Measurements from ENCODE around the gene RAB7A. TPM values are rescaled to one million over a fixed set of nuclear protein-coding genes. Genes with fewer than 3 reads are reported as not detected.

Gene RAB7A
- polyA plus RNA-seq, 3 donors: 192 to 261 (median 223) TPM

DNA sequence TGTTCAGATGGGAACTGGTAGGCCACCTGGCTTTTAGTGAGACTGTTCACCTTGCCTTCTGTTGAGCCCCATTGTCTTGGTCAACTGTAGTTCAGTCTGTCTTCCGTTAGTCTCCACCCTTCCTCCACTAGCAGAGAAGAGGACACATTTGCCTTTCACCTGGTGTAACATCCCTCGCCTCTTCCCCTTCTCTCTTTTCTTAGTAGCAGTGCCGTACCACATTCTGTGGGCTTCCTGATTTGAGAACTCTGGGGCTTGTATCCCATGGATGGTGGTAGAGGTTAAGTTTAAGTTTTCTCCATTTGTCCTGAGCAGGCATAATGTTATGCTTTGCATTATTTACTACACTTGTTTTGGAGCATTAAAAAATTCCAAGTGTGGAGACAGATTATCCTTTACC is 49.3 kb downstream of the RAB7A start:
- H3K9ac ChIP-seq (ENCODE audit: insufficient read depth, low read length, poor library complexity, severe bottlenecking): no peak overlapping the region
- no peak overlapping the region for H3K4me3 ChIP-seq (replicated peaks in 1 of 3; ENCODE audit: low read depth in 2 of 3, low read length in 3 of 3)
- WGBS (ENCODE audit: insufficient coverage): 11% methylated on average over 1 of the region's 3 CpGs
- TF ChIP-seq, protein P1, sequence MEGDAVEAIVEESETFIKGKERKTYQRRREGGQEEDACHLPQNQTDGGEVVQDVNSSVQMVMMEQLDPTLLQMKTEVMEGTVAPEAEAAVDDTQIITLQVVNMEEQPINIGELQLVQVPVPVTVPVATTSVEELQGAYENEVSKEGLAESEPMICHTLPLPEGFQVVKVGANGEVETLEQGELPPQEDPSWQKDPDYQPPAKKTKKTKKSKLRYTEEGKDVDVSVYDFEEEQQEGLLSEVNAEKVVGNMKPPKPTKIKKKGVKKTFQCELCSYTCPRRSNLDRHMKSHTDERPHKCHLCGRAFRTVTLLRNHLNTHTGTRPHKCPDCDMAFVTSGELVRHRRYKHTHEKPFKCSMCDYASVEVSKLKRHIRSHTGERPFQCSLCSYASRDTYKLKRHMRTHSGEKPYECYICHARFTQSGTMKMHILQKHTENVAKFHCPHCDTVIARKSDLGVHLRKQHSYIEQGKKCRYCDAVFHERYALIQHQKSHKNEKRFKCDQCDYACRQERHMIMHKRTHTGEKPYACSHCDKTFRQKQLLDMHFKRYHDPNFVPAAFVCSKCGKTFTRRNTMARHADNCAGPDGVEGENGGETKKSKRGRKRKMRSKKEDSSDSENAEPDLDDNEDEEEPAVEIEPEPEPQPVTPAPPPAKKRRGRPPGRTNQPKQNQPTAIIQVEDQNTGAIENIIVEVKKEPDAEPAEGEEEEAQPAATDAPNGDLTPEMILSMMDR (IDR thresholded peaks at IDR 0.05): no peak
- H3K79me2 ChIP-seq (ENCODE audit: insufficient read depth, low read length): peaks cover 94% of the 10 kb centered on the region
- peaks cover 0 to 7% of the 10 kb centered on the region in 2 donors for H3K36me3 ChIP-seq (replicated peaks in 1 of 2; ENCODE audit: control insufficient read depth in 1 of 2, insufficient read depth in 2 of 2, low read length in 2 of 2)
- H3K9me3 ChIP-seq (replicated peaks in 1 of 2; ENCODE audit: control insufficient read depth in 1 of 2, insufficient read depth in 1 of 2, low read length in 2 of 2): no peaks in the 10 kb centered on the region
- H4K20me1 ChIP-seq (ENCODE audit: insufficient read depth, low read length): peaks cover 97% of the 10 kb centered on the region
- H3K27me3 Mint-ChIP-seq (ENCODE audit: low read depth in 3 of 3): peaks cover 0 to 2% (median 0%) of the 10 kb centered on the region in 3 donors
- H3K27me3 ChIP-seq (ENCODE audit: control insufficient read depth in 2 of 2, insufficient read depth in 2 of 2, low read length in 2 of 2): no peaks in the 10 kb centered on the region
- peaks cover 44% of the 10 kb centered on the region for H3K4me1 Mint-ChIP-seq
- H3K4me2 ChIP-seq (replicated peaks; ENCODE audit: extremely low read depth, low read length, poor library complexity, severe bottlenecking): no peak overlapping the region
- no peak overlapping the region for H2AFZ ChIP-seq (ENCODE audit: insufficient read depth, low read depth, low read length, poor library complexity, severe bottlenecking)
- H3K27ac ChIP-seq (ENCODE audit: low read depth in 1 of 2, low read length in 2 of 2): peak overlapping the region in 1 of 2 donors; percentile 29
- H3K27ac Mint-ChIP-seq: peak overlapping the region in 4 of 7 donors; percentile 48 to 78 (median 68)
- H3K36me3 Mint-ChIP-seq: peaks cover 13 to 28% of the 10 kb centered on the region in 2 donors
- H3K9me3 Mint-ChIP-seq: no peaks in the 10 kb centered on the region
- no peak overlapping the region for H3K4me3 Mint-ChIP-seq
- no peak for DNase-seq
- intact Hi-C loops (cut with micrococcal nuclease): no loop called here
- H3K4me1 ChIP-seq (ENCODE audit: control insufficient read depth in 1 of 2, insufficient read depth in 2 of 2, low read length in 2 of 2): peaks cover 11 to 17% of the 10 kb centered on the region in 2 donors

DNA sequence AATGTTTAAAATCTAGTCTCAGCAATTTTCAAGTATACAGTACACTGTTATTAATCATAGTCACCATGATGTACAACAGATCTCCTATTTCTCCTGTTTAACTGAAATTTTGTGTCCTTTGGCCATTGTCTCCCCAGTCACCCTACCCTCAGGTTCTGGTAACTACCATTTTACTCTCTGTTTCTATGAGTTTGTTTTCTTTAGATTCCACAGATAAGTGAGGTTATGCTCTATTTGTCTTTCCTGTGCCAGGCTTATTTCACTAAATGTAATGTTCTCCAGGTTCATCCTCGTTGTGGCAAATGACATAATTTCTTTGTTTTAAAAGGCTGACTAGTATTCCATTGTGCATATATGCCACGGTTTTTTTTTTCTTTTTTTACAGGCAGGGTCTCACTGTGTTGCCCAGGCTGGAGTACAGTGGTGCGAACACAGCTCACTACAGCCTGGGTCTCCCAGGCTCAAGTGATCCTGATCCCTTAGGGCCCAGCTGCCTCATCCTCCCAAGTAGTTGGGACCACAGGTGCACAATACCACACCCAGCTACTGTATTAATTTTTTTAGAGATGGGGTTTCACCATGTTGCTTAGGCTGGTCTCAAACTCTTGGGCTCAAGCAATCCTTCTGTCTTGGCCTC is 50.0 kb downstream of the RAB7A start:
- Histone ChIP-seq H2AFZ (ENCODE audit: insufficient read depth, low read depth, low read length, poor library complexity, severe bottlenecking) (no peak overlapping the region), H3K79me2 (ENCODE audit: insufficient read depth, low read length) (peaks cover 94% of the 10 kb centered on the region), H3K4me2 (replicated peaks; ENCODE audit: extremely low read depth, low read length, poor library complexity, severe bottlenecking) (no peak overlapping the region), H3K27ac (ENCODE audit: low read depth in 1 of 2, low read length in 2 of 2) (peak overlapping the region in 1 of 2 donors; percentile 22), H3K27me3 (ENCODE audit: control insufficient read depth in 2 of 2, insufficient read depth in 2 of 2, low read length in 2 of 2) (no peaks in the 10 kb centered on the region), H4K20me1 (ENCODE audit: insufficient read depth, low read length) (peaks cover 97% of the 10 kb centered on the region), H3K4me1 (ENCODE audit: control insufficient read depth in 1 of 2, insufficient read depth in 2 of 2, low read length in 2 of 2) (peaks cover 11 to 17% of the 10 kb centered on the region in 2 donors), H3K9ac (ENCODE audit: insufficient read depth, low read length, poor library complexity, severe bottlenecking) (no peak overlapping the region), H3K36me3 (replicated peaks in 1 of 2; ENCODE audit: control insufficient read depth in 1 of 2, insufficient read depth in 2 of 2, low read length in 2 of 2) (peaks cover 0 to 7% of the 10 kb centered on the region in 2 donors), H3K9me3 (replicated peaks in 1 of 2; ENCODE audit: control insufficient read depth in 1 of 2, insufficient read depth in 1 of 2, low read length in 2 of 2) (no peaks in the 10 kb centered on the region), H3K4me3 (replicated peaks in 1 of 3; ENCODE audit: low read depth in 2 of 3, low read length in 3 of 3) (no peak overlapping the region)
- H3K9me3 Mint-ChIP-seq: no peaks in the 10 kb centered on the region
- H3K27me3 Mint-ChIP-seq (ENCODE audit: low read depth in 3 of 3): peaks cover 0 to 2% (median 0%) of the 10 kb centered on the region in 3 donors
- H3K4me1 Mint-ChIP-seq: peaks cover 42% of the 10 kb centered on the region
- H3K27ac Mint-ChIP-seq: peak overlapping the region in 1 of 7 donors; percentile 77
- intact Hi-C loops (cut with micrococcal nuclease): no loop called here
- no peak for DNase-seq
- 100% methylated on average over 2 of the region's 3 CpGs for WGBS (ENCODE audit: insufficient coverage)
- H3K36me3 Mint-ChIP-seq: peaks cover 13 to 25% of the 10 kb centered on the region in 2 donors
- TF ChIP-seq, protein P1 (IDR thresholded peaks at IDR 0.05): no peak
- H3K4me3 Mint-ChIP-seq: no peak overlapping the region

Measured in CD14-positive monocyte (primary cell).